ENCODE results near the gene MRPL11. TPM values are rescaled to one million over a fixed set of nuclear protein-coding genes. Genes with fewer than 3 reads are reported as not detected.

Gene MRPL11
- total and polyA plus RNA-seq, 5 experiments from 2014 or later: 24.8 to 98.2 (median 86.9) TPM

DNA sequence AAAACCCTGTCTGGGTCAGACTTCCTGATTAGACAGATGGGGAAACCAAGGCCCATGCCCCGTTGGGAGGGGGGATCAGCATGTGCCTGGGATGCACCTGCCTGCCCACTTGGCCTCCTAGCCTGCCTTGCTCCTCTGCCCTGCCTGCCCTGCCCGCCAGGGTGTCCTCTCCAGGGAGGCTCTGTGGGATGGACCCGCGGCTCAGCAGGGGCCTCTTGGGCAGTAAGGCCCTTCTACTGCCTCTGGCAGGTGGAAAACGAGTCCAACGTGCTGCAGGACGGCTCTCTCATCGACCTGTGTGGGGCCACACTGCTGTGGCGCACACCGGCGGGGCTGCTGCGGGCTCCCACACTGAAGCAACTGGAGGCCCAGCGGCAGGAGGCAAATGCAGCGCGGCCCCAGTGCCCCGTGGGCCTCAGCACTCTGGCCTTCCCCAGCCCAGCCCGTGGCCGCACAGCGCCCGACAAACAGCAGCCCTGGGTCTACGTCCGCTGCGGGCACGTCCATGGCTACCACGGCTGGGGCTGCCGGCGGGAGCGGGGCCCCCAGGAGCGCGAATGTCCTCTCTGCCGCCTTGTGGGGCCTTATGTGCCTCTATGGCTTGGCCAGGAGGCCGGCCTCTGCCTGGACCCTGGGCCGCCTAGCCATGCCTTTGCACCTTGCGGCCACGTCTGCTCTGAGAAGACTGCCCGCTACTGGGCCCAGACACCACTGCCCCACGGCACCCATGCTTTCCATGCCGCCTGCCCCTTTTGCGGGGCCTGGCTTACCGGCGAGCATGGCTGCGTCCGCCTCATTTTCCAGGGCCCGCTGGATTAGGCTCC is 36.9 kb upstream of the MRPL11 start:
- POLR2A ChIA-PET: no interaction called here
- H3K9me3 Mint-ChIP-seq: no peaks in the 10 kb centered on the region
- no peaks in the 10 kb centered on the region for H3K27me3 Mint-ChIP-seq
- H3K27ac Mint-ChIP-seq: no peak overlapping the region
- peaks cover 14 to 21% (median 18%) of the 10 kb centered on the region in 4 donors for H3K4me1 Mint-ChIP-seq
- ATAC-seq (no peak), DNase-seq (no peak)
- H3K4me3 Mint-ChIP-seq: no peak overlapping the region
- H3K36me3 Mint-ChIP-seq: peaks cover 0 to 2% (median 0%) of the 10 kb centered on the region in 3 donors

GRCh38 chr11:66473608-66474515 is 35.2 kb upstream of the MRPL11 start:
- H3K27me3 Mint-ChIP-seq: no peaks in the 10 kb centered on the region
- DNase-seq (no peak), ATAC-seq (no peak)
- H3K36me3 Mint-ChIP-seq: peaks cover 0 to 5% (median 0%) of the 10 kb centered on the region in 3 donors
- H3K27ac Mint-ChIP-seq: peak overlapping the region in 1 of 10 donors; percentile 44
- POLR2A ChIA-PET: no interaction called here
- H3K9me3 Mint-ChIP-seq: no peaks in the 10 kb centered on the region
- H3K4me1 Mint-ChIP-seq: peaks cover 5 to 15% (median 7%) of the 10 kb centered on the region in 4 donors
- no peak overlapping the region for H3K4me3 Mint-ChIP-seq

DNA sequence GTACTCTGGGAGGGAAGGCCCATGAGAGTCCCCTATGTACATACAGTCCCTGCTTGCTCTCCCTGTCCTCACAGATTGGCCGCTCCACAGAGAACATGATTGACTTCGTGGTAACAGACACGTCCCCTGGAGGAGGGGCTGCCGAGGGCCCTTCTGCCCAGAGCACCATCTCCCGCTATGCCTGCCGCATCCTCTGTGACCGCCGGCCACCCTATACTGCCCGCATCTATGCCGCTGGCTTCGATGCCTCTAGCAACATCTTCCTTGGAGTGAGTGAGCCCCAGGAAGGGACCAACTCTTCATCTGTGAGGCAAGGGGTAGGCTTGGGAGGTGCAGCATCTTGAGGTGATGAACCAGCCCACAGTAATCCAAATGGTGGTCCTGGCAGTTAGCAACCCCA is 34.5 kb upstream of the MRPL11 start:
- Mint-ChIP-seq H3K36me3 (peaks cover 0 to 5% (median 0%) of the 10 kb centered on the region in 3 donors), H3K27me3 (no peaks in the 10 kb centered on the region), H3K27ac (no peak overlapping the region), H3K4me1 (peaks cover 3 to 13% (median 6%) of the 10 kb centered on the region in 4 donors), H3K4me3 (no peak overlapping the region), H3K9me3 (no peaks in the 10 kb centered on the region)
- no peak for DNase-seq
- no peak for ATAC-seq
- POLR2A ChIA-PET: no interaction called here

GRCh38 chr11:66472054-66472453 is 33.4 kb upstream of the MRPL11 start:
- POLR2A ChIA-PET: no interaction called here
- Mint-ChIP-seq H3K4me1 (peaks cover 11 to 14% (median 12%) of the 10 kb centered on the region in 4 donors), H3K27me3 (no peaks in the 10 kb centered on the region), H3K36me3 (peaks cover 0 to 5% (median 0%) of the 10 kb centered on the region in 3 donors), H3K4me3 (no peak overlapping the region), H3K9me3 (no peaks in the 10 kb centered on the region), H3K27ac (no peak overlapping the region)
- ATAC-seq (no peak), DNase-seq (no peak)

GRCh38 chr11:66471142-66471541 is 32.5 kb upstream of the MRPL11 start:
- DNase-seq (no peak), ATAC-seq (no peak)
- H3K27ac Mint-ChIP-seq: no peak overlapping the region
- no peaks in the 10 kb centered on the region for H3K27me3 Mint-ChIP-seq
- no peak overlapping the region for H3K4me3 Mint-ChIP-seq
- no peaks in the 10 kb centered on the region for H3K9me3 Mint-ChIP-seq
- peaks cover 0 to 5% (median 0%) of the 10 kb centered on the region in 3 donors for H3K36me3 Mint-ChIP-seq
- H3K4me1 Mint-ChIP-seq: peaks cover 8 to 18% (median 13%) of the 10 kb centered on the region in 4 donors
- POLR2A ChIA-PET: interaction anchor here (5.4 kb wide), 1 partner anchor 8 kb away, joined by 46 read pairs; the partner anchor contains the start of gene DPP3

- Mint-ChIP-seq H3K36me3 (peaks cover 0 to 5% (median 0%) of the 10 kb centered on the region in 3 donors), H3K9me3 (no peaks in the 10 kb centered on the region), H3K4me3 (peak overlapping the region in 2 of 10 donors; percentile 6 to 68), H3K27ac (peak overlapping the region in 2 of 10 donors; percentile 41 to 72), H3K27me3 (no peaks in the 10 kb centered on the region), H3K4me1 (peaks cover 8 to 29% (median 19%) of the 10 kb centered on the region in 4 donors)
- POLR2A ChIA-PET: interaction anchor here (5.4 kb wide), 1 partner anchor 10 kb away, joined by 46 read pairs; the partner anchor contains the start of gene DPP3
- DNase-seq (no peak), ATAC-seq (no peak)
These were observed 31.4 kb upstream of the MRPL11 start for GRCh38 chr11:66470015-66470414.

DNA sequence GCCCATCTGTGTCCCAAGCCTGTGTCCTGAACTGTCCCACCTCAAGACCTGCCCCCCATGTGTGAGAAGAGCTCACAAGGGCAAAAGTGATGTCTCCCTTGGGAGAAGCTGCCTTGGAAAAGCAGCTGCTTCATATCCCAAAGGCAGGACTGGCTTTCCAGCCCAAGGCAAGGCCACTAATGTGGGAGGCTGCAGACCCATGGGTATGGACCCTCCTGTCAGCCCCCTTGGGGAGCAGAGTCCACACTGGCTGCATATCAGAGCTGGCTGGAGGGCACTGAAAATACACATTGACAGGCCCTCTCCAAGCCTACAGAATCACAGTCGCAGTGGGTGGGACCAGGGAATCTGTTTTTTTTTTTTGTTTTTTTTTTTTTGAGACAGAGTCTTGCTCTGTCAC is 30.8 kb upstream of the MRPL11 start:
- DNase-seq: no peak
- Mint-ChIP-seq H3K4me1 (peaks cover 8 to 32% (median 19%) of the 10 kb centered on the region in 4 donors), H3K27me3 (no peaks in the 10 kb centered on the region), H3K9me3 (no peaks in the 10 kb centered on the region), H3K4me3 (no peak overlapping the region), H3K36me3 (peaks cover 0 to 5% (median 0%) of the 10 kb centered on the region in 3 donors), H3K27ac (no peak overlapping the region)
- ATAC-seq: no peak
- POLR2A ChIA-PET: interaction anchor here (0.7 to 5.4 kb wide), 2 partner anchors 10 to 865 kb away, joined by 4 to 46 read pairs; partner anchors contain the start of gene DPP3

GRCh38 chr11:66468691-66469090 is 30.0 kb upstream of the MRPL11 start:
- no peaks in the 10 kb centered on the region for H3K9me3 Mint-ChIP-seq
- H3K36me3 Mint-ChIP-seq: peaks cover 0 to 2% (median 0%) of the 10 kb centered on the region in 3 donors
- POLR2A ChIA-PET: interaction anchor here (5.4 kb wide), 1 partner anchor 11 kb away, joined by 46 read pairs; the partner anchor contains the start of gene DPP3
- no peak for DNase-seq
- peaks cover 8 to 32% (median 19%) of the 10 kb centered on the region in 4 donors for H3K4me1 Mint-ChIP-seq
- H3K27ac Mint-ChIP-seq: peak overlapping the region in 1 of 10 donors; percentile 57
- no peak for ATAC-seq
- no peaks in the 10 kb centered on the region for H3K27me3 Mint-ChIP-seq
- peak overlapping the region in 9 of 10 donors; percentile 50 to 92 (median 86) for H3K4me3 Mint-ChIP-seq

GRCh38 chr11:66467756-66468155 is 29.1 kb upstream of the MRPL11 start:
- H3K27me3 Mint-ChIP-seq: no peaks in the 10 kb centered on the region
- peak overlapping the region in 8 of 10 donors; percentile 28 to 93 (median 82) for H3K27ac Mint-ChIP-seq
- DNase-seq (no peak), ATAC-seq (no peak)
- peaks cover 0 to 3% (median 0%) of the 10 kb centered on the region in 9 donors for H3K9me3 Mint-ChIP-seq
- peak overlapping the region; percentile 76 to 92 (median 89) for H3K4me3 Mint-ChIP-seq
- POLR2A ChIA-PET: interaction anchor here (0.6 to 5.4 kb wide), 3 partner anchors 12 to 32 kb away, joined by 3 to 46 read pairs (median 5); partner anchors contain the start of genes DPP3 and MRPL11
- peaks cover 0 to 2% (median 0%) of the 10 kb centered on the region in 3 donors for H3K36me3 Mint-ChIP-seq
- H3K4me1 Mint-ChIP-seq: peaks cover 8 to 32% (median 19%) of the 10 kb centered on the region in 4 donors

DNA sequence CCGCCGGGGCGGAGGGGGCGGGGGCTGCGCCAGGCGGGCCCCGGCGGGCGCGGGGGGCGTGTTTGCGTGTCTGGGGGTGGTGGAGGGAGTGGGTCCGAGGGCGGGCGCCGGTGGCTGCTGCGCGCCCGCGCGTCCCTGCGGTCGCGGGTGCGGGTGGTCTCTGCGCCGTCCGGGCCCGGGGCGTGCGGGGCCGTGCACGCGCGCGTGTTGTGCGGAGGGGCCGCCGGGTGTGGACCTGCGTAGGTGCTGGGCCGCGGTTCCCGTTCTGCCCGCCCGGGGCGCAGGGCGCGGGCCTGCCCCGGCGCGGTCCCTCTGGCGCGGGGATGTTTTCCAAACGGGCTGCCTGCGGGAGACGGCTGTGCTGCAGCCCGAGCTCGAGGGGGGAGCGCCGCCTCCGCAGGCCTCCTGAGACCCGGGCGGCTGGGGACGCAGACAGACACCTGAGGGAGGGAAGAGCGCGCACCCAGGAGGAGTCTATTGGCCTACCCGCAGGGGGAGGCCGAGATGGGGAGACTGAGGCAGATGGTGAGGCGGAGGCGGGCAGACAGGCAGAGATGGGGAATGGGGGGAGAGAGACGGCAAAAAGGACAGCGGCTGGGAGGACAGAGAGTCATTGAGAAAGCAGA is 28.5 kb upstream of the MRPL11 start:
- DNase-seq (peak in 1 of 10 donors; percentile 33), ATAC-seq (peak; percentile 59 to 62)
- peaks cover 8 to 32% (median 19%) of the 10 kb centered on the region in 4 donors for H3K4me1 Mint-ChIP-seq
- H3K9me3 Mint-ChIP-seq: peaks cover 0 to 5% (median 0%) of the 10 kb centered on the region in 9 donors
- H3K27me3 Mint-ChIP-seq: no peaks in the 10 kb centered on the region
- H3K4me3 Mint-ChIP-seq: peak overlapping the region; percentile 76 to 92 (median 89)
- peak overlapping the region in 9 of 10 donors; percentile 28 to 93 (median 89) for H3K27ac Mint-ChIP-seq
- H3K36me3 Mint-ChIP-seq: peaks cover 0 to 2% (median 0%) of the 10 kb centered on the region in 3 donors
- POLR2A ChIA-PET: interaction anchor here (0.6 to 5.4 kb wide), 15 partner anchors 12 to 211 kb away, joined by 3 to 46 read pairs (median 4); partner anchors contain the start of genes BBS1, DPP3, MRPL11 and RBM4

GRCh38 chr11:66466225-66467033 is 27.8 kb upstream of the MRPL11 start, which contains the start of gene PELI3:
Gene PELI3, plus strand, starts transcription at chr11:66466905. Its CDS starts 1,224 bp downstream, at chr11:66468129.
- DNase-seq (peak; percentile 87 to 97 (median 94)), ATAC-seq (peak; percentile 85 to 91)
- Mint-ChIP-seq H3K27me3 (no peaks in the 10 kb centered on the region), H3K4me3 (peak within 1 kb of the TSS; percentile 86 to 93 (median 90)), H3K27ac (peak within 1 kb of the TSS; percentile 72 to 97 (median 94)), H3K9me3 (peaks cover 0 to 5% (median 0%) of the 10 kb centered on the region in 9 donors), H3K4me1 (peaks cover 8 to 34% (median 19%) of the 10 kb centered on the region in 4 donors), H3K36me3 (peaks cover 0 to 2% (median 0%) of the 10 kb centered on the region in 3 donors)
- POLR2A ChIA-PET: interaction anchor here (0.6 to 5.4 kb wide), 17 partner anchors 9 to 211 kb away, joined by 3 to 46 read pairs (median 4); partner anchors contain the start of genes BBS1, DPP3, MRPL11 and RBM14

Data from naive thymus-derived CD8-positive, alpha-beta T cell (primary cell).